IMR-90 (cell line): ENCODE data around the gene RNF215. TPM values are rescaled to one million over a fixed set of nuclear protein-coding genes. Genes with fewer than 3 reads are reported as not detected.

Experiments
- ATAC-seq: fragments of 200-7000 bp; cut with Tn5 transposase; 2 replicates; pipeline ENCODE4 v1.9.1; 2020; ENCODE audit warnings: low read depth, mild to moderate bottlenecking, moderate library complexity
- BruUV-seq: library from RNA; stranded (reverse); fragments of 400-500 nt; replicated peaks from 2 replicates; lab custom pipeline; 2021; lab: Mats Ljungman, UMichigan
- CTCF ChIA-PET: fragments of 300-600 bp; formaldehyde crosslinking; extraction: SDS; loops from one replicate; lab custom pipeline; 2021; ENCODE audit warnings: antibody characterized with exemption; lab: Yijun Ruan, JAX
- POLR2A ChIA-PET: fragments of 300-600 bp; sonication (Branson Sonifier 250); formaldehyde crosslinking; loops from one replicate; lab custom pipeline; 2022; ENCODE audit warnings: antibody characterized with exemption; ENCODE audit not compliant: unreplicated experiment; lab: Charles Lee
- DNase-seq: peaks from one replicate; pipeline ENCODE4 v3.0.0; 2013
- H2AFZ ChIP-seq: replicated peaks from 2 replicates; pipeline ENCODE3; 2013; ENCODE audit warnings: low read length, mild to moderate bottlenecking; ENCODE audit not compliant: poor library complexity
- H2AK5ac ChIP-seq: 2 replicates; pipeline ENCODE4 v1.6.1; 2013; ENCODE audit warnings: low read depth, low read length, inconsistent platforms
- H2AK9ac ChIP-seq: replicated peaks from 2 replicates; pipeline ENCODE3; 2013; ENCODE audit warnings: mild to moderate bottlenecking, low read depth, low read length, moderate library complexity; ENCODE audit not compliant: poor library complexity
- H2BK120ac ChIP-seq: 2 replicates; pipeline ENCODE4 v1.6.1; 2013; ENCODE audit warnings: low read depth, low read length, inconsistent platforms
- H2BK15ac ChIP-seq: 3 replicates; pipeline ENCODE4 v1.6.1; 2013; ENCODE audit warnings: low read depth, low read length, inconsistent platforms
- H2BK20ac ChIP-seq: 2 replicates; pipeline ENCODE4 v1.6.1; 2013; ENCODE audit warnings: low read depth, mild to moderate bottlenecking, inconsistent platforms, low read length, moderate library complexity
- H2BK5ac ChIP-seq: 2 replicates; pipeline ENCODE4 v1.6.1; 2013; ENCODE audit warnings: mild to moderate bottlenecking, low read depth, low read length, inconsistent platforms; ENCODE audit not compliant: poor library complexity, severe bottlenecking
- H3K14ac ChIP-seq: replicated peaks from 2 replicates; pipeline ENCODE4 v1.6.1; 2013; ENCODE audit warnings: low read depth, low read length, inconsistent platforms
- H3K18ac ChIP-seq: 2 replicates; pipeline ENCODE4 v1.6.1; 2013; ENCODE audit warnings: low read depth, low read length, control low read depth
- H3K23ac ChIP-seq: 2 replicates; pipeline ENCODE4 v1.6.1; 2013; ENCODE audit warnings: low read depth, low read length, inconsistent platforms
- H3K27ac ChIP-seq: 2 replicates; pipeline ENCODE4 v1.5.1; 2013; ENCODE audit warnings: mild to moderate bottlenecking, control low read depth, low read length; ENCODE audit not compliant: insufficient read depth
- H3K27me3 ChIP-seq: 2 replicates; pipeline ENCODE4 v1.6.1; 2013; ENCODE audit warnings: low read length; ENCODE audit not compliant: control insufficient read depth, insufficient read depth
- H3K36me3 ChIP-seq: 2 replicates; pipeline ENCODE4 v1.6.1; 2013; ENCODE audit warnings: low read length, mixed read lengths; ENCODE audit not compliant: control insufficient read depth, insufficient read depth
- H3K4ac ChIP-seq: 2 replicates; pipeline ENCODE4 v1.6.1; 2013; ENCODE audit warnings: low read depth, low read length, inconsistent platforms
- H3K4me1 ChIP-seq: 2 replicates; pipeline ENCODE4 v1.6.1; 2013; ENCODE audit warnings: low read length, mixed read lengths; ENCODE audit not compliant: control insufficient read depth, insufficient read depth
- H3K4me2 ChIP-seq: 2 replicates; pipeline ENCODE4 v1.6.1; 2013; ENCODE audit warnings: low read depth, mild to moderate bottlenecking, control low read depth, low read length, moderate library complexity
- H3K4me3 ChIP-seq: 2 replicates; pipeline ENCODE4 v1.5.1; 2013; ENCODE audit warnings: low read depth, mild to moderate bottlenecking, control low read depth, low read length, moderate library complexity; ENCODE audit not compliant: insufficient read depth
- H3K56ac ChIP-seq: 2 replicates; pipeline ENCODE4 v1.6.1; 2013; ENCODE audit warnings: low read length, inconsistent platforms; ENCODE audit not compliant: insufficient read depth; ENCODE audit errors: extremely low read depth
- H3K79me1 ChIP-seq, 2 experiments: 2 replicates each; pipeline ENCODE4 v1.6.1; 2013; ENCODE audit warnings: low read length in 2 of 2, inconsistent platforms in 1 of 2, low read depth in 1 of 2
- H3K9ac ChIP-seq: 2 replicates; pipeline ENCODE4 v1.6.1; 2013; ENCODE audit warnings: low read depth, low read length, control low read depth
- H3K9me1 ChIP-seq: 2 replicates; pipeline ENCODE4 v1.6.1; 2013; ENCODE audit warnings: low read length, inconsistent platforms; ENCODE audit not compliant: insufficient read depth
- H3K9me3 ChIP-seq: 2 replicates; pipeline ENCODE4 v1.6.1; 2013; ENCODE audit warnings: low read length; ENCODE audit not compliant: control insufficient read depth, insufficient read depth
- H4K20me1 ChIP-seq: 2 replicates; pipeline ENCODE4 v1.6.1; 2013; ENCODE audit warnings: low read length, inconsistent platforms; ENCODE audit not compliant: insufficient read depth
- H4K5ac ChIP-seq: 2 replicates; pipeline ENCODE4 v1.6.1; 2013; ENCODE audit warnings: mild to moderate bottlenecking, low read depth, low read length, control low read depth
- H4K8ac ChIP-seq, 2 experiments: 2 replicates each; pipeline ENCODE4 v1.6.1; 2013; ENCODE audit warnings: low read depth in 2 of 2, low read length in 2 of 2, control low read depth in 1 of 2, inconsistent platforms in 1 of 2
- H4K91ac ChIP-seq: 2 replicates; pipeline ENCODE4 v1.6.1; 2013; ENCODE audit warnings: low read depth, low read length, inconsistent platforms; ENCODE audit not compliant: insufficient read depth
- BHLHE40 ChIP-seq: fragments of 150-350 bp; IDR thresholded peaks from 2 replicates; pipeline ENCODE4 v1.6.1; 2016; ENCODE audit warnings: mild to moderate bottlenecking, low read depth, low read length
- CEBPB ChIP-seq: IDR thresholded peaks from 2 replicates; pipeline ENCODE4 v1.6.1; 2012; ENCODE audit warnings: low read depth, low read length, improper control_type of control experiment
- CHD1 ChIP-seq: IDR thresholded peaks from 2 replicates; pipeline ENCODE4 v1.6.1; 2012; ENCODE audit warnings: low read depth, low read length, improper control_type of control experiment
- FOS ChIP-seq: fragments of 150-350 bp; IDR thresholded peaks from 2 replicates; pipeline ENCODE4 v1.6.1; 2016; ENCODE audit warnings: low read depth, low read length
- MAFK ChIP-seq: IDR thresholded peaks from 2 replicates; pipeline ENCODE4 v1.6.1; 2012; ENCODE audit warnings: low read depth, low read length, improper control_type of control experiment
- MAZ ChIP-seq: IDR thresholded peaks from 2 replicates; pipeline ENCODE4 v1.6.1; 2012; ENCODE audit warnings: low read depth, mild to moderate bottlenecking, low read length, improper control_type of control experiment, moderate library complexity, borderline replicate concordance
- MXI1 ChIP-seq: IDR thresholded peaks from 2 replicates; pipeline ENCODE4 v1.6.1; 2012; ENCODE audit warnings: low read depth, mild to moderate bottlenecking, low read length, moderate library complexity, borderline replicate concordance
- NFE2L2 ChIP-seq: fragments of 150-350 bp; IDR thresholded peaks from 2 replicates; pipeline ENCODE4 v1.6.1; 2016; ENCODE audit warnings: low read depth, mild to moderate bottlenecking, low read length
- POLR2A ChIP-seq: IDR thresholded peaks from 2 replicates; pipeline ENCODE4 v1.6.1; 2012; ENCODE audit warnings: mild to moderate bottlenecking, low read depth, low read length
- RAD21 ChIP-seq: IDR thresholded peaks from 2 replicates; pipeline ENCODE4 v1.6.1; 2012; ENCODE audit warnings: low read length, improper control_type of control experiment
- RCOR1 ChIP-seq: IDR thresholded peaks from 2 replicates; pipeline ENCODE4 v1.6.1; 2012; ENCODE audit warnings: mild to moderate bottlenecking, low read length, improper control_type of control experiment; ENCODE audit not compliant: insufficient replicate concordance
- RFX5 ChIP-seq: IDR thresholded peaks from 2 replicates; pipeline ENCODE4 v1.8.0; 2012; ENCODE audit warnings: low read depth, mild to moderate bottlenecking, low read length, moderate library complexity
- SMC3 ChIP-seq: fragments of 150-350 bp; IDR thresholded peaks from 2 replicates; pipeline ENCODE4 v1.6.1; 2016; ENCODE audit warnings: low read depth, mild to moderate bottlenecking, antibody characterized with exemption, low read length, moderate library complexity
- WGBS, 2 experiments: methylation state at CpG; one replicate each; pipeline versions ENCODE4 v1.1.5 to v1.1.7; 2013; ENCODE audit warnings: missing lambda C conversion rate in 2 of 2; ENCODE audit not compliant: insufficient read length in 1 of 2; ENCODE audit errors: extremely low coverage in 2 of 2; 5-methylcytosine and 5-hydroxymethylcytosine counted together
- dilution Hi-C: fragments of 300-500 bp; cut with HindIII; formaldehyde crosslinking; loops from one replicate; pipeline ENCODE4 v1.14.3; 2018; ENCODE audit warnings: low sequenced_read_pairs; ENCODE audit not compliant: unreplicated experiment
- in situ Hi-C: fragments of 300-500 bp; cut with MboI; formaldehyde crosslinking; loops from 3 replicates; pipeline ENCODE4 v1.14.3; 2019; ENCODE audit warnings: low sequenced_read_pairs, inconsistent platforms, mixed read lengths
- intact Hi-C: fragments of 100-400 bp; cut with micrococcal nuclease; formaldehyde crosslinking; loops from 2 replicates; pipeline ENCODE4 v1.10.0; 2022
- polyA plus RNA-seq, 3 experiments: library from polyadenylated mRNA; depleted of rRNA; stranded (reverse); fragments of >200 nt; gene quantifications; 2 replicates each; pipeline ENCODE4 v1.2.3, GENCODE V29; 2012; ENCODE audit warnings: low replicate concordance in 1 of 3
- total RNA-seq: library from RNA; depleted of rRNA; stranded (reverse); fragments of >200 nt; gene quantifications from 2 replicates; pipeline ENCODE4 v1.2.3, GENCODE V29; 2012
- TF ChIP-seq, protein P1 (sequence below): fragments of 150-350 bp; IDR thresholded peaks from 2 replicates; pipeline ENCODE4 v1.6.1; 2017; ENCODE audit warnings: mild to moderate bottlenecking, antibody characterized with exemption, low read length, low read depth
- TF ChIP-seq, protein P2 (sequence below): conservative IDR thresholded peaks from 2 replicates; pipeline ENCODE4 v1.5.1; 2012; ENCODE audit warnings: mild to moderate bottlenecking, low read depth, low read length, improper control_type of control experiment
- TF ChIP-seq, protein P3 (sequence below): fragments of 150-350 bp; IDR thresholded peaks from 2 replicates; pipeline ENCODE4 v1.6.1; 2016; ENCODE audit warnings: low read depth, mild to moderate bottlenecking, low read length, moderate library complexity, borderline replicate concordance

Gene RNF215
- total and polyA plus RNA-seq, 2 of the 4 experiments (the other 2 are of a cell fraction), result 15.8 to 21.9 TPM

DNA sequence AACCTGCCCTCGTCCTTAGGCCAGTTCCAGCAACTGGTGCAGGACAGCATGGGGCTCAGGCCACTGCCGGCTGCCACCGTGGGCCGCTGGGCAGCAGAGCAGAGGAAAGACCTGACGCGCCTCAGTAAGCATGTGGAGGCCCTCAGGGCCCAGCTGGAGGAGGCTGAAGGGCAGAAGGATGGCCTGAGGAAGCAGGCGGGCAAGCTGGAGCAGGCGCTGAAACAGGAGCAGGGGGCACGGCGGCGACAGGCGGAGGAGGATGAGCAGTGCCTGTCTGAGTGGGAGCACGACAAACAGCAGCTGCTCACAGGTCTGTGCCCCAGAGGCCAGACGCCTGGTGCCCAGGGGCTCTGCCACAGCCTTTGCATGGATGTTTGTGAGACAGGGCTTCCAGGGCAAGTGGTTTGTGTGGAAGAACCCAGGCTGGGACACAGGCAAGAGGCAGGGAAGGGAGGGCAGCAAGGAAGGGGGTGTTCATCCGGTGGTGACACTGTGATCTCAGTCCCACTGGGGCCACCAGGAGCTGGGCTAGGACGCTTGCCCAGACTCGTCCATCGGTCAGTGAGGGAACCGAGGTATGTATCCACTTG, 16.5 kb downstream of the RNF215 start:
- Histone ChIP-seq H4K5ac (no peak overlapping the region), H3K9ac (no peak overlapping the region), H3K18ac (no peak overlapping the region), H4K91ac (no peak overlapping the region), H3K27me3 (no peaks in the 10 kb centered on the region), H4K20me1 (peaks cover 4% of the 10 kb centered on the region), H2BK120ac (no peak overlapping the region), H2AK5ac (no peak overlapping the region), H2AFZ (no peak overlapping the region), H3K56ac (no peak overlapping the region), H2AK9ac (no peak overlapping the region), H2BK15ac (no peak overlapping the region), H3K9me3 (no peaks in the 10 kb centered on the region), H3K9me1 (0 out of 2 replicates have a peak, but pooled peaks cover 2% of the 10 kb centered on the region), H3K4me2 (no peak overlapping the region), H3K4ac (no peak overlapping the region), H3K36me3 (peaks cover 5% of the 10 kb centered on the region; the same call in 1 of the 2 replicates), H2BK20ac (no peak overlapping the region), H3K14ac (no peak overlapping the region), H4K8ac (no peak overlapping the region), H3K79me1 (no peaks in the 10 kb centered on the region), H3K4me3 (no peak overlapping the region), H3K23ac (no peak overlapping the region), H2BK5ac (no peak overlapping the region), H3K27ac (no peak overlapping the region), H3K4me1 (peaks cover 5% of the 10 kb centered on the region; the same call in 1 of the 2 replicates)
- TF ChIP-seq, protein P1, sequence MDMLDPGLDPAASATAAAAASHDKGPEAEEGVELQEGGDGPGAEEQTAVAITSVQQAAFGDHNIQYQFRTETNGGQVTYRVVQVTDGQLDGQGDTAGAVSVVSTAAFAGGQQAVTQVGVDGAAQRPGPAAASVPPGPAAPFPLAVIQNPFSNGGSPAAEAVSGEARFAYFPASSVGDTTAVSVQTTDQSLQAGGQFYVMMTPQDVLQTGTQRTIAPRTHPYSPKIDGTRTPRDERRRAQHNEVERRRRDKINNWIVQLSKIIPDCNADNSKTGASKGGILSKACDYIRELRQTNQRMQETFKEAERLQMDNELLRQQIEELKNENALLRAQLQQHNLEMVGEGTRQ, result no peak
- no peak for TF ChIP-seq MAZ
- no peak for TF ChIP-seq NFE2L2
- TF ChIP-seq MXI1, result no peak
- no peak for TF ChIP-seq RCOR1
- TF ChIP-seq CHD1, result no peak
- TF ChIP-seq, protein P2, sequence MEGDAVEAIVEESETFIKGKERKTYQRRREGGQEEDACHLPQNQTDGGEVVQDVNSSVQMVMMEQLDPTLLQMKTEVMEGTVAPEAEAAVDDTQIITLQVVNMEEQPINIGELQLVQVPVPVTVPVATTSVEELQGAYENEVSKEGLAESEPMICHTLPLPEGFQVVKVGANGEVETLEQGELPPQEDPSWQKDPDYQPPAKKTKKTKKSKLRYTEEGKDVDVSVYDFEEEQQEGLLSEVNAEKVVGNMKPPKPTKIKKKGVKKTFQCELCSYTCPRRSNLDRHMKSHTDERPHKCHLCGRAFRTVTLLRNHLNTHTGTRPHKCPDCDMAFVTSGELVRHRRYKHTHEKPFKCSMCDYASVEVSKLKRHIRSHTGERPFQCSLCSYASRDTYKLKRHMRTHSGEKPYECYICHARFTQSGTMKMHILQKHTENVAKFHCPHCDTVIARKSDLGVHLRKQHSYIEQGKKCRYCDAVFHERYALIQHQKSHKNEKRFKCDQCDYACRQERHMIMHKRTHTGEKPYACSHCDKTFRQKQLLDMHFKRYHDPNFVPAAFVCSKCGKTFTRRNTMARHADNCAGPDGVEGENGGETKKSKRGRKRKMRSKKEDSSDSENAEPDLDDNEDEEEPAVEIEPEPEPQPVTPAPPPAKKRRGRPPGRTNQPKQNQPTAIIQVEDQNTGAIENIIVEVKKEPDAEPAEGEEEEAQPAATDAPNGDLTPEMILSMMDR, result no peak
- no peak for TF ChIP-seq POLR2A
- no peak for TF ChIP-seq RAD21
- TF ChIP-seq CEBPB, result no peak
- TF ChIP-seq, protein P3, sequence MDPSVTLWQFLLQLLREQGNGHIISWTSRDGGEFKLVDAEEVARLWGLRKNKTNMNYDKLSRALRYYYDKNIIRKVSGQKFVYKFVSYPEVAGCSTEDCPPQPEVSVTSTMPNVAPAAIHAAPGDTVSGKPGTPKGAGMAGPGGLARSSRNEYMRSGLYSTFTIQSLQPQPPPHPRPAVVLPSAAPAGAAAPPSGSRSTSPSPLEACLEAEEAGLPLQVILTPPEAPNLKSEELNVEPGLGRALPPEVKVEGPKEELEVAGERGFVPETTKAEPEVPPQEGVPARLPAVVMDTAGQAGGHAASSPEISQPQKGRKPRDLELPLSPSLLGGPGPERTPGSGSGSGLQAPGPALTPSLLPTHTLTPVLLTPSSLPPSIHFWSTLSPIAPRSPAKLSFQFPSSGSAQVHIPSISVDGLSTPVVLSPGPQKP, result no peak
- no peak for TF ChIP-seq MAFK
- no peak for TF ChIP-seq FOS
- no peak for TF ChIP-seq RFX5
- no peak for TF ChIP-seq SMC3
- no peak for TF ChIP-seq BHLHE40
- intact Hi-C loops (no loop called here), dilution Hi-C loops (no loop called here), in situ Hi-C loops (no loop called here)
- WGBS, 2 experiments, result 98% methylated on average over 7 of the region's 19 CpGs; no CpG with 5 or more reads in 1 of the 2 experiments
- no peak for ATAC-seq
- POLR2A ChIA-PET, result no interaction called here
- CTCF ChIA-PET, result no interaction called here
- no TSS peak for BruUV-seq
- DNase-seq, result no peak
